Subcutaneous adipose tissue (tissue), 4 donors: ENCODE measurements around the gene ATP11C. TPM values are rescaled to one million over a fixed set of nuclear protein-coding genes. Genes with fewer than 3 reads are reported as not detected.

Experiments
- CTCF ChIP-seq: fragments of 450-650 bp; IDR thresholded peaks from one replicate; pipeline ENCODE4 v1.5.1; 2016; ENCODE audit warnings: low read depth, mild to moderate bottlenecking, control low read depth, antibody characterized with exemption, moderate library complexity
- total RNA-seq, 4 donors: library from RNA; depleted of rRNA; stranded (reverse); fragments of >200 nt; gene quantifications; one replicate each; pipeline ENCODE4 v1.1.0, GENCODE V29; 2016

ATP11C gene
- total RNA-seq, 4 donors from 2014 or later, result 35.8 to 52.6 (median 38.6) TPM

- no peak for TF ChIP-seq CTCF
Measured at GRCh38 chrX:139750390-139750789, 182.5 kb downstream of the ATP11C start.

- no peak for TF ChIP-seq CTCF
Measured at GRCh38 chrX:139739138-139739537, 193.7 kb downstream of the ATP11C start.

GRCh38 chrX:139738581-139738980 lies 194.3 kb downstream of the ATP11C start:
- TF ChIP-seq CTCF, result no peak

GRCh38 chrX:139736151-139736550 lies 196.7 kb downstream of the ATP11C start:
- no peak for TF ChIP-seq CTCF

GRCh38 chrX:139734996-139735395 lies 197.9 kb downstream of the ATP11C start:
- no peak for TF ChIP-seq CTCF

- no peak for TF ChIP-seq CTCF
Measured at GRCh38 chrX:139725720-139726119, 207.1 kb downstream of the ATP11C start.

GRCh38 chrX:139724626-139725025 lies 208.2 kb downstream of the ATP11C start:
- no peak for TF ChIP-seq CTCF
